Measurements from ENCODE around the gene TBATA. TPM values are rescaled to one million over a fixed set of nuclear protein-coding genes. Genes with fewer than 3 reads are reported as not detected.
A peak's percentile ranks its signal among the peaks of the same experiment; 100 is the strongest.

The TBATA gene
- total and polyA plus RNA-seq, 2 of the 8 experiments (the other 6 are each of a cell fraction or from before 2014, with no cell fraction given), result not detected

DNA sequence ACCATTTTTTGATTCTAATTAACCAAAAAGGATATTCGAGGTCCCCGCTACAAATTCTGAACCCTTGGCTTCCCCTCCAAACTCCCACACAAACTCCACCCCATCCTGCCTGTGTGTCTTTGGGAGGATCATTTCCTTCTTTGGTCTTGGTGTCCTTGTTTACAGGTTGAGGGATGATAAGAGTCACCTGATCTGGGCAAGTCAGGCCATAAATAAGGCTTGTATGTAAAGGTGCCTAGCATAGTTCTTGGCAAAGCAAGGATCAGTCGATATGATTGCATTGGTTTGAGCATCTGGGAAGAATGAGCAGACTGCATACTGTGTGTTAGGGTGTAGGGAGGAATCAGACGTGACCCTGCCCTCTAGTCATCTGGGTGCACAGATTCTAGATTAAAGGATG, 28.9 kb upstream of the TBATA start:
- Histone ChIP-seq H2BK120ac (replicated peaks; ENCODE audit: low read depth, low read length) (no peak overlapping the region), H4K20me1 (replicated peaks in 1 of 2; ENCODE audit: control insufficient read depth in 1 of 2, insufficient read depth in 2 of 2, low read length in 2 of 2) (peaks cover 0 to 3% of the 10 kb centered on the region in 2 experiments), H3K4me3 (ENCODE audit: extremely low read depth in 1 of 4, insufficient read depth in 2 of 4, low read depth in 3 of 4, low read length in 4 of 4) (no peak overlapping the region), H2AFZ (ENCODE audit: low read length) (no peak overlapping the region), H3K36me3 (ENCODE audit: control insufficient read depth in 2 of 4, insufficient read depth in 4 of 4, low read length in 3 of 4) (peaks cover 0 to 12% (median 3%) of the 10 kb centered on the region in 4 experiments; a peak in 3 of 8 replicates), H3K9ac (replicated peaks in 1 of 4; ENCODE audit: extremely low read depth in 1 of 4, low read depth in 3 of 4, low read length in 3 of 4) (no peak overlapping the region), H3K27me3 (replicated peaks in 1 of 4; ENCODE audit: control insufficient read depth in 3 of 4, extremely low read depth in 1 of 4, insufficient read depth in 3 of 4, low read length in 3 of 4) (no peaks in the 10 kb centered on the region; a peak in 1 of 7 replicates), H3K79me1 (ENCODE audit: low read depth, low read length) (peaks cover 2% of the 10 kb centered on the region; the same call in 1 of the 2 replicates), H3K23me2 (ENCODE audit: low read depth, low read length) (peaks cover 3% of the 10 kb centered on the region; the same call in 1 of the 2 replicates), H4K8ac (ENCODE audit: extremely low read depth, insufficient read depth, low read length) (no peak overlapping the region), H4K91ac (replicated peaks; ENCODE audit: insufficient read length, low read length) (no peak overlapping the region), H3K4me2 (ENCODE audit: insufficient read depth in 1 of 2, low read depth in 2 of 2, low read length in 2 of 2) (no peak overlapping the region), H2AK5ac (ENCODE audit: low read depth, low read length) (no peak overlapping the region), H3K23ac (ENCODE audit: insufficient read length) (no peak overlapping the region), H3K14ac (ENCODE audit: insufficient read length) (no peak overlapping the region), H2BK5ac (ENCODE audit: low read depth, low read length) (no peak overlapping the region), H3K79me2 (ENCODE audit: control insufficient read depth in 1 of 2, insufficient read depth in 2 of 2, low read length in 2 of 2) (peaks cover 4 to 21% of the 10 kb centered on the region in 2 experiments; a peak in 2 of 4 replicates), H2BK12ac (ENCODE audit: low read depth, low read length) (no peak overlapping the region), H3K27ac (ENCODE audit: low read depth, low read length) (no peak overlapping the region), H2BK20ac (ENCODE audit: low read length) (no peak overlapping the region), H3K18ac (ENCODE audit: extremely low read depth, low read length) (no peak overlapping the region), H3K4ac (replicated peaks; ENCODE audit: insufficient read length, low read depth, low read length) (no peak overlapping the region), H4K5ac (ENCODE audit: insufficient read length, low read depth, low read length) (no peak overlapping the region), H3K4me1 (replicated peaks in 1 of 4; ENCODE audit: control insufficient read depth in 3 of 4, insufficient read depth in 4 of 4, low read length in 3 of 4) (no peaks in the 10 kb centered on the region; a peak in 1 of 7 replicates), H2BK15ac (ENCODE audit: low read length) (0 out of 2 replicates have a peak overlapping the region, but pooled peaks have one; percentile 13), H3K56ac (replicated peaks; ENCODE audit: insufficient read length, low read depth, low read length) (no peak overlapping the region), H3K9me3 (ENCODE audit: insufficient read depth in 2 of 2, low read depth in 1 of 2, low read length in 1 of 2) (no peaks in the 10 kb centered on the region)
- FAIRE-seq, result no peak
- POLR2A ChIA-PET (ENCODE audit: partially characterized antibody), result interaction anchor here (1.0 to 1.5 kb wide), 2 partner anchors 10 to 74 kb away, joined by 3 to 4 read pairs; no protein-coding TSS in a partner anchor
- WGBS, 2 experiments (ENCODE audit: extremely low coverage in 1 of 2, insufficient coverage in 1 of 2, insufficient read length in 1 of 2, insufficient replicate concordance in 2 of 2, low coverage in 1 of 2, low lambda C conversion rate in 2 of 2, missing lambda C conversion rate in 1 of 2), result 94% methylated on average over 4 of the region's 4 CpGs; no CpG with 5 or more reads in 1 of the 2 experiments
- DNase-seq (ENCODE audit: low read depth in 1 of 2, low spot score in 2 of 2), result no peak
- CTCF ChIA-PET (ENCODE audit: partially characterized antibody), result interaction anchor here (0.6 to 1.4 kb wide), 7 partner anchors 15 to 150 kb away, joined by 3 to 5 read pairs (median 4); no protein-coding TSS in a partner anchor
- TF ChIP-seq CBX8 (IDR thresholded peaks at IDR 0.05; ENCODE audit: borderline replicate concordance, low read depth, low read length), result no peak
- TF ChIP-seq POLR2A (IDR thresholded peaks at IDR 0.05; ENCODE audit: control extremely low read depth in 1 of 2, low read depth in 2 of 2, low read length in 2 of 2), result no peak
- TF ChIP-seq PHF8 (conservative IDR thresholded peaks at IDR 0.05; ENCODE audit: low read depth, low read length), result no peak
- TF ChIP-seq SP2 (IDR thresholded peaks at IDR 0.05; ENCODE audit: low read length), result no peak
- no peak for TF ChIP-seq CTBP2 (IDR thresholded peaks at IDR 0.05; ENCODE audit: borderline replicate concordance, insufficient read depth, insufficient read length, low read length)
- no peak for TF ChIP-seq SUZ12 (IDR thresholded peaks at IDR 0.05; ENCODE audit: low read length)
- TF ChIP-seq NANOG (IDR thresholded peaks at IDR 0.05; ENCODE audit: insufficient read depth, low read depth, low read length, poor library complexity, severe bottlenecking), result no peak
- TF ChIP-seq RAD21 (IDR thresholded peaks at IDR 0.05 in 1 of 2, conservative IDR thresholded peaks at IDR 0.05 in 1 of 2; ENCODE audit: low read depth in 2 of 2, low read length in 2 of 2), result no peak
- TF ChIP-seq JUN (IDR thresholded peaks at IDR 0.05; ENCODE audit: low read depth, low read length), result no peak
- TF ChIP-seq GABPA (IDR thresholded peaks at IDR 0.05; ENCODE audit: borderline replicate concordance, insufficient read depth, low read length), result no peak
- TF ChIP-seq POLR2AphosphoS5 (IDR thresholded peaks at IDR 0.05; ENCODE audit: low read depth, low read length), result no peak
- TF ChIP-seq MAFK (IDR thresholded peaks at IDR 0.05; ENCODE audit: low read depth, low read length), result no peak
- no peak for TF ChIP-seq CHD1 (IDR thresholded peaks at IDR 0.05; ENCODE audit: low read depth, low read length)
- TF ChIP-seq KDM5A (IDR thresholded peaks at IDR 0.05; ENCODE audit: low read length), result no peak

All from H1 (cell line).